Colonic mucosa (tissue), 4 donors: ENCODE data around the gene LRP11. TPM values are rescaled to one million over a fixed set of nuclear protein-coding genes. Genes with fewer than 3 reads are reported as not detected.
"Not testable (repeated sequence)": the region's sequence is repeated elsewhere in the genome, so short reads cannot be mapped to it uniquely, and the experiment has no call there.

Source experiments
- DNase-seq: peaks from one replicate; pipeline ENCODE4 v3.0.0-alpha.2; 2020
- H3K27ac ChIP-seq: fragments of 200-600 bp; one replicate; pipeline ENCODE4 v1.8.0; 2021
- H3K27me3 ChIP-seq: fragments of 200-600 bp; one replicate; pipeline ENCODE4 v1.8.0; 2021
- H3K36me3 ChIP-seq: fragments of 200-600 bp; one replicate; pipeline ENCODE4 v1.8.0; 2021
- H3K4me1 ChIP-seq: fragments of 200-600 bp; one replicate; pipeline ENCODE4 v1.8.0; 2021; ENCODE audit warnings: mild to moderate bottlenecking
- H3K4me3 ChIP-seq: fragments of 200-600 bp; one replicate; pipeline ENCODE4 v1.8.0; 2021
- H3K9ac ChIP-seq, 2 donors: one replicate each; pipeline ENCODE4 v1.7.0; 2013; ENCODE audit warnings: control low read depth in 2 of 2, low read depth in 2 of 2, low read length in 2 of 2
- H3K9me3 ChIP-seq: fragments of 200-600 bp; one replicate; pipeline ENCODE4 v1.8.0; 2021
- CTCF ChIP-seq: fragments of 200-600 bp; IDR thresholded peaks from one replicate; pipeline ENCODE4 v1.8.0; 2022; ENCODE audit warnings: antibody characterized with exemption, mild to moderate bottlenecking
- intact Hi-C: fragments of 100-400 bp; cut with DNase I; formaldehyde crosslinking; loops from one replicate; pipeline ENCODE4 v1.14.1; 2022
- total RNA-seq, 2 donors: library from RNA; stranded (reverse); fragmentation: NEBNext Ultra II Directional in 1 of 2; extraction: Animal tissue kit (Norgen Biotek cat#: 25700) in 1 of 2; gene quantifications; one replicate each; pipeline ENCODE4 v1.2.1, GENCODE V29; 2021
- donor health status: healthy.
- donor health status: DM: no; HTN: no; CAD: no.
- donor health status: DM: no; HTN: no; CAD: no.

The LRP11 gene, protein sequence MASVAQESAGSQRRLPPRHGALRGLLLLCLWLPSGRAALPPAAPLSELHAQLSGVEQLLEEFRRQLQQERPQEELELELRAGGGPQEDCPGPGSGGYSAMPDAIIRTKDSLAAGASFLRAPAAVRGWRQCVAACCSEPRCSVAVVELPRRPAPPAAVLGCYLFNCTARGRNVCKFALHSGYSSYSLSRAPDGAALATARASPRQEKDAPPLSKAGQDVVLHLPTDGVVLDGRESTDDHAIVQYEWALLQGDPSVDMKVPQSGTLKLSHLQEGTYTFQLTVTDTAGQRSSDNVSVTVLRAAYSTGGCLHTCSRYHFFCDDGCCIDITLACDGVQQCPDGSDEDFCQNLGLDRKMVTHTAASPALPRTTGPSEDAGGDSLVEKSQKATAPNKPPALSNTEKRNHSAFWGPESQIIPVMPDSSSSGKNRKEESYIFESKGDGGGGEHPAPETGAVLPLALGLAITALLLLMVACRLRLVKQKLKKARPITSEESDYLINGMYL
- 10 to 100 TPM; 24.8 to 39.4 TPM for total RNA-seq

DNA sequence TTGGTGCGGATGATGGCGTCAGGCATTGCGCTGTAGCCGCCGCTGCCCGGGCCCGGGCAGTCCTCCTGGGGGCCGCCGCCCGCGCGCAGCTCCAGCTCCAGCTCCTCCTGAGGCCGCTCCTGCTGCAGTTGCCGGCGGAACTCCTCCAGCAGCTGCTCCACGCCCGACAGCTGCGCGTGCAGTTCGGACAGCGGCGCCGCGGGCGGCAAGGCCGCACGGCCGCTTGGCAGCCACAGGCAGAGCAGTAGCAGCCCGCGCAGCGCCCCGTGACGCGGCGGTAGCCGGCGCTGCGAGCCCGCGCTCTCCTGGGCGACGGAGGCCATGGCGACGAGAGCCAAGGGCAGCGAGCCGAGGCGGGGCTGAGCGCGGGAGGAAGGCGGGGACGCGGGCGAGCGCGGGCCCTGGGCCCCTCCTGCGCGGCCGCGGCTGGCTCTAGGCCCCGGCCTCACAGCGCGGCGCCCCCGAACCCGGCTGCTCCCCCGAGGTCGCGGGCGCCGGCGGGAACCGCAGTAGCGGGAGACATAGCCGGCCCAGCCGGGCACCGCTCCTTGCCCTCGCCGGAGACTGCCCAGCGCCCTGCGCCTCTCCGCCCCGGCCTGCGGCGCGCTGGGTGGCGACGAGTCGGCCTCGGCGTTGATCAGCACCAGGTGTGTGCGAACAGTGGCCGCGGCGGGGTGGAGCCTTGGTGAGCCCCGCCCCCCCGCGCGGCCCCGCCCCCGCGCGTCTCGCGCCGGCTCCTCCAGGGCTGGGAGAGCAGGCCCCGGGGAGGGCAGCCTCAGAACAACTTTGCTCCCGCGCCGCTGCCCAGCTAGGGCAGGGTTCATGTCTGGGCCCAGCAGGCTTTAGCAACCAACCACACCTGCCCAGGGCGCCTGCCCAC, at the start of gene LRP11:
TSS of gene LRP11 (minus strand) at position 662 of the 880 bp plus-strand sequence. CDS start at position 323, 339 bp downstream.
- H3K36me3 ChIP-seq, result no peaks in the 10 kb centered on the region
- H3K9me3 ChIP-seq, result no peaks in the 10 kb centered on the region
- TF ChIP-seq CTCF, result no peak
- H3K9ac ChIP-seq, result peak within 1 kb of the TSS; percentile 60 to 74
- H3K4me3 ChIP-seq, result peak within 1 kb of the TSS; percentile 64
- peak within 1 kb of the TSS; percentile 92 for H3K27ac ChIP-seq
- peak; percentile 92 for DNase-seq
- intact Hi-C loops, result loop anchor here (2.0 kb wide), 1 partner anchor 29 kb away; no protein-coding TSS in a partner anchor
- no peaks in the 10 kb centered on the region for H3K27me3 ChIP-seq
- H3K4me1 ChIP-seq, result no peaks in the 10 kb centered on the region

GRCh38 chr6:149913540-149914240, 49.5 kb upstream of the LRP11 start:
- no peak overlapping the region for H3K27ac ChIP-seq
- no peak overlapping the region for H3K4me3 ChIP-seq
- no peaks in the 10 kb centered on the region for H3K27me3 ChIP-seq
- no peaks in the 10 kb centered on the region for H3K9me3 ChIP-seq
- H3K4me1 ChIP-seq, result no peaks in the 10 kb centered on the region
- TF ChIP-seq CTCF, result no peak
- H3K36me3 ChIP-seq, result no peaks in the 10 kb centered on the region
- no peak overlapping the region for H3K9ac ChIP-seq
- DNase-seq, result no peak
- intact Hi-C loops, result no loop called here

DNA sequence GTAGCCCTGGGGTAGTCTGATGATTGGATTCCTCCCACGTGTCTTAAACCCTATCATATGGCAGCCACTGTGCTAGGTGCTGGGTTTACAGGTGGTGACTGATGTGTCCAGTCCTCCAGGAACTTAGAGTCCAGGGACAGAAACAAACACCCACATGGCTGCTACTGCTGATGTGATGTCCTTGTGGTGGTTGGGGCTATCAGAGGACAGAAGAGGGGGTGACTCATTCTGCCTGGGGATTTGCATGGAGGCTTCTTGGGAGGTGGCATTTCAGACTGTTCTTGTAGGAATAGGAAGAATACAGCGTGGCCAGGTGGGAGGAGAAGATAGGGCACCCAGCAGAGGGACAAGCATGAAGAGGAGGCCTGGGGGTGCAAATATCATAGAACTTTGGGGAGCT, 48.9 kb upstream of the LRP11 start:
- H3K4me1 ChIP-seq, result no peaks in the 10 kb centered on the region
- H3K27me3 ChIP-seq, result no peaks in the 10 kb centered on the region
- no peaks in the 10 kb centered on the region for H3K9me3 ChIP-seq
- DNase-seq, result no peak
- no peak overlapping the region for H3K9ac ChIP-seq
- H3K27ac ChIP-seq, result no peak overlapping the region
- TF ChIP-seq CTCF, result no peak
- H3K4me3 ChIP-seq, result no peak overlapping the region
- intact Hi-C loops, result no loop called here
- H3K36me3 ChIP-seq, result no peaks in the 10 kb centered on the region

DNA sequence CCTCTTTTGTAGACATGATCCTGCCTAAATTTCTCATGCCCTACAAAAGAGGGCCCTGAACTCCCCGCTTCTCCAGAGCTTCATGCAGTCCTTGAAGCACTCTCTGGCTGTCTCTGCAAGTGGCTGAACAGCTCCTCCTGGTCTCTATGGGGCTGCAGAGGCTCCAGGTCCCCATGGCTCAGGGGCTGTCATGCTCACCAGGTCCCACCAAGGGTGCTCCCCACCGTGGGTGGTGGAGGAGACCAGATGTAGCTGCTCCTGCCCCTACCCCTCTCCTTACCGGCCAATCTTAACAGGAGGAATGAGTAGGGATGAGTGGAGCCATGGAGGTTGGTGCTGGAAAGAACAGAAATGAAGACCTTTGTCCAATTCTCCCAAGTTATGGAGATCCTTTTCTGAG, 48.5 kb upstream of the LRP11 start:
- H3K27me3 ChIP-seq, H3K4me3 ChIP-seq, H3K4me1 ChIP-seq, H3K9me3 ChIP-seq, H3K27ac ChIP-seq, DNase-seq, intact Hi-C loops, H3K9ac ChIP-seq, H3K36me3 ChIP-seq: not testable (repeated sequence)

DNA sequence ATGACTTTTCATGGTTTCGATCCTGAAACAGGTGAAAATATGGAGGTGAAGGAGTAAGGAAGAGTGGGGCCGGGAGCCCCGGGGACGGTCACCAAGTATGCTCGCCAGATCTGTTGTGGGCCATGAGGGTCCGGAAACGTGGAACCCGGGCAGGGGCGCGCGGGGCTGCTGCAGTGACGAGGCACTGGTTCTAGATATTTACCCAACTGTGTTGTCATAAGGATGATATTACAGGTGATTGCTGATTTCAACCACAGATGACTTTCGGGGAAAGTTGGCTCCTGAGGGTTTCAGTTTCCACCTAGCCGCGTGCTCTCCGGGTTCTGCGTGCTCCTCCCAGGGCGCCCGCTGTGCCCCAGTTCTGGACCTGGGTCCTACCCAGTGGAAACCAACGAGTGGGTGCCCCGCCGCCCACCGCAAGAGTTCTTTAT, 46.6 kb upstream of the LRP11 start:
- Histone ChIP-seq H3K9ac (no peak overlapping the region), H3K27me3 (no peaks in the 10 kb centered on the region), H3K9me3 (no peaks in the 10 kb centered on the region), H3K4me1 (no peaks in the 10 kb centered on the region), H3K4me3 (no peak overlapping the region), H3K36me3 (no peaks in the 10 kb centered on the region), H3K27ac (no peak overlapping the region)
- TF ChIP-seq CTCF, result no peak
- DNase-seq, result no peak
- intact Hi-C loops, result no loop called here
